ENCODE results near the gene ZNF672. TPM values are rescaled to one million over a fixed set of nuclear protein-coding genes. Genes with fewer than 3 reads are reported as not detected.

Gene ZNF672
- 11.8 and 13.5 TPM in 2 replicates for total RNA-seq

DNA sequence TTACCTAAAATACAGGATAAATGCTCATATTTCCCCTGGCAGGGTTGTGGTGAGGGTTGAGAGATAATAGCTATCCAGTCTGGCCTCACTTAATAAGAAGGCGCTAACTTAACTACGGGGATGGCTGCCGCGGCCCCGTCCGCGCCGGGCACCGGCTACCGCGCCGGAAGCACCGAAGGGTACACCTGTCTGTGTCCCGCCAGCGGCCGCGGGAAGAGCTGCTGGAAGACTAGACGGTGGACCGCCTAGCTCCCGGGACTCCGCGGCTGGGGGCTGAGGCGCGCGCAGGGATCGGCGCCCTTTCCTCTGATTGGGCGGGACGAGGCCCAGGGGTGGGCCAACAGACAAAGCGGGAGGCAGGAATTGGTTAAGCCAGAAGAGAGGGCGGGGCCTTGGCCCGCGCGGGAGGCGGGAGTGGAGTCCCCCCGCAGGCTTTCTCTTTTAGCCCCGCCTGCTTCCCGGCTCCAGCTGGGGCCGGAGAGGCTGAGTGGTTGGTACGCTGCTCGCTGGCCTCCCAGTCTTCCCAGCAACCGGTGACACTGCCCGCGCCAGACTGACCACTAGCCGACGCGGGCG lies at the start of gene ZNF672:
Gene ZNF672 (plus strand): TSS at position 444 of the 576 bp plus-strand sequence. CDS start 9,051 bp downstream, outside the sequence.

DNA sequence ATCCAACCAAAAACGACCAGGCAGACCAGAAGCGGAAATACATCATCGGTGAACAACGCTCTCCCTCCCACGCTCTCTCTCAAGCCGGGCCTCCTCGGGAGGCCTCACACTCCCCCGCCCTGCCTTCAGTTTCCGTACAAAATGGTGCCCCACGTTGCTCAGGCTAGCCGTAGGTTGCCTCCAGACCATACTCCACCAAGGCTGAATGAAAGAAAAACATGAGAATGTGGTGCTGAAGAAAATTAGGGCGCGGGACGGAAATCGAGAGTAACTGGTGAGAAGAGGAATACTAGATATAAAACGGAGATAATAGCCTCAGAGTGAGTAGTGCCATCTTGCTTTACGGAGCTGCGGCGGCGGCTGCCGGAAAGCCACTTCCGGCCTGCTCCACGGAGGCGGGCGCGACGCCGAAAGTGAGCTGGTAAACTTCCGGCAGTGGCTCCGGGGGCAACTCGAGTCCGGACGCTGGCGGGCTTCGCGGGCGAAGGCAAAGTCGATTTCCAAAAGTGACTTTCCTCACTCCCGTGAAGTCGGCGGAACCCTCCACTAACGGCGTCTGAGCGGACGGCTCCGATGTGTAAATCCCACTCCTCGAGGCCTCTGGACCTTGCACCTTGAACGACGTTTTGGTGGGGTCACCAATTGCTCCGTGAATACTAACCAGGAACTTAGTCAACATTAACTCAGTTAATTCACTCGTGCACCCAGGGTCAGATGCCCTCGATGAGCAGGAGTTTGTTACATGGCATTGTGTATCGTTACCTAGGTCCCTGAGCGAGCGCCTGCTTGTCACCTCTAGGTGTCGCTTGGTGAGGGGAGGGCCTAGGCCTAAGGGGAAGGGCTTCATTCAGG lies 11.9 kb upstream of the ZNF672 start, which contains the start of gene SH3BP5L:
Gene SH3BP5L (minus strand): TSS at position 7 of the 852 bp plus-strand sequence. CDS start 980 bp downstream, outside the sequence.

DNA sequence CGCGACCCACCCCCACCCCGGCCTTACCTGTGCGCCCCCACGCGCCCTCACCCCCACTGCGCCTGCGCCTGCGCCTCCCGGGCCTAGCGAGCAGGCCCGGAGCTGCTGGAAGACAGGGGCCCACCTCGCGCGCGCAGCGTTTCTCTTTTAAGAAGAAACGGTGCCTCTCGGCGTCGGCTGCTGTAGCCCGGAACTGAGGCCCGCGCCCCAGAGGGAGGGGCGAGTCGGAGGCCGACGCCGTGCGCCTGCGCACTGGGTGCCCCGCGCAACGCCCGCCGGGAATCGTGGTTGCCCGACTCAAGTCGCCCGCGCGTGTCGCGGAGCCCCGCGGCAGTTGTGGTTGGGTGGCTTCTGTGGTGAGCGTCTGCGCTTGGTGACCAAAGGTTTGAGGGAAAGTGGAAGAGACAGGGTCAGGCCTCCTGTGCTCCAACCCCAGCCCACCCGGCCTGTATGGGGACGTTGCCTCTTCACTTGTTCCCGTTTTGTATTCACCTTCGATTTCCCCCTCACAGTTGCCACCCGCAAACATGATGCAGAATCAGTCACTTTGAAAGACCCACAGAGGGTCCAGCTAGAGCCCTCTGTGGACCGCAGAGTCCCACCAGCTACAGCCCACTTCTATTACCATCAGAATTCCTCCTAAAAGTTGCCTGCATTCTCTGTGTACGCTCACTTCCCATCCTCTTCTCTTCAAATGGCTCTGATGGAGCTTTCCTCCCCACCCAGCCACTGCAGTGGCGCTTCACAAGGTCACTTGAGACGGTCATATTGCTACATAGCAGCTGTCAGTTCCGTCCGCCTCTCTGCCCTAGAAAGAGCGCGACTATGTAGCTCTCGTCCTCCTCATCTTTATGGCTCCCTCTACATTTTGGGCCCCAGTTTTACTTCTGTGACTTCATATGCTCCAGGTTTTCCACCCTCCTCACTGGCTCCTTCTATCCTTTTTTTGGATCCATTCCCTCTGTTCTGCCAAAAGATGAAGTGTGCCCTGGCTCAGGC lies 21.2 kb downstream of the ZNF672 start, which contains the start of gene ZNF692:
Gene ZNF692 (minus strand): TSS at position 195 of the 999 bp plus-strand sequence. CDS start 776 bp downstream, outside the sequence.

Other genes starting within 250 kb of the ZNF672 start
- gene OR2T10, start 240.5 kb upstream of the ZNF672 start, total RNA-seq = not detected in 2 replicates
- gene OR2T11, start 203.1 kb upstream of the ZNF672 start, total RNA-seq = not detected in 2 replicates
- gene OR2T35, start 192.9 kb upstream of the ZNF672 start, total RNA-seq = not detected in 2 replicates
- gene OR2T27, start 182.7 kb upstream of the ZNF672 start, total RNA-seq = not detected in 2 replicates
- not detected in 2 replicates for gene OR14I1, start 135.5 kb upstream of the ZNF672 start, total RNA-seq
- gene LYPD8, start 82.5 kb upstream of the ZNF672 start, total RNA-seq = not detected in 2 replicates
- 18.5 and 21.1 TPM in 2 replicates for gene SH3BP5L, start 12.3 kb upstream of the ZNF672 start, total RNA-seq
- gene ZNF692, start 20.9 kb downstream of the ZNF672 start, total RNA-seq = 6.6 and 11.9 TPM in 2 replicates
- 1.8 and 2.9 TPM in 2 replicates for gene PGBD2, start 68.0 kb downstream of the ZNF672 start, total RNA-seq

All from myometrial cell (primary cell).